GM18505 (cell line): ENCODE measurements around the gene MAD1L1.

Experiments
- ATAC-seq: cut with Tn5 transposase; IDR thresholded peaks from one replicate; pipeline ENCODE4 v1.9.1; 2021; ENCODE audit not compliant: unreplicated experiment
- POLR2A ChIP-seq: IDR thresholded peaks from 4 replicates; pipeline ENCODE4 v1.6.1; 2011; ENCODE audit warnings: borderline replicate concordance; ENCODE audit not compliant: insufficient read depth, insufficient read length; ENCODE audit errors: extremely low read depth

Gene MAD1L1

GRCh38 chr7:1942243-1942940 is 290.4 kb downstream of the MAD1L1 start:
- TF ChIP-seq POLR2A, result no peak
- ATAC-seq, result no peak

- no peak for ATAC-seq
These were observed 291.1 kb downstream of the MAD1L1 start for GRCh38 chr7:1941464-1942242.

DNA sequence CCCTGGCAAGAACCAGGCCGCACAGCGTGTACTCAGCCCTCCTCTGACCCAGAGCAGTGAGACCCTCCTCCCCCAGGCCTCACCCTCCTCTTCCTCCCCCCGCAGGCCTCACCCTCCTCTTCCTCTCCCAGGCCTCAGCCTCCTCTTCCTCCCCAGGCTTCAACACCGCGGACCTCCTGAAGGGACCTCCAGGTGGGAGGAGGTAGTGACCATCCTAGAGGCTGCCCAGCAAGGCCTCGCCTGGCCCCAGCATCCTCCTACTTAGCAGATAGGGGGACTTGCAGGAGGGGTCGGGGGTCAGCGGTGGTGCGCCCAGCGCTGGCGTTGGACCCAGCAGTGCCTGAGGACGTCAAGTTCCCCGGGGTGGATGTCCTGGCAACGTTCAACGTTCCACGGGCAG is 291.9 kb downstream of the MAD1L1 start:
- no peak for TF ChIP-seq POLR2A

More at GRCh38 chr7:1941464-1942242, 291.1 kb downstream of the MAD1L1 start:
- no peak for TF ChIP-seq POLR2A

DNA sequence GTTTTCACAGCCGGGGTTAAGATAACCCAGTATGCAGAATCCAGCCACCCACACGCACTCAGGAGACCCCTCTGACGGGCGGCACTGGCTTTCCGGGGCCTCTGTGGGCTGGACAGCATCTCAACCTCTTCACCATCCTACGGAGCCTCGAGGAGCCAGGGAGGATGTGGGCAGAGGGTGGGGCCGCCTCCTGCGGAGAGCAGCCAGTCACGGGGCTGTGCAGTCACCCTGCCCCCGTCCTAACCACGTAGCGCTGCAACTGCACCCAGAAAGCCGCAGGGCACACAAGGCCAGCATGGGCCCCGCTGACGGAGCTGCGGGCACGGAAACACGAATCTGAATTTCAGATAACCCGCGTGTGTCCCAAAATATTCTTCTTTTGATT is 292.4 kb downstream of the MAD1L1 start:
- peak; percentile 57 for TF ChIP-seq POLR2A
- peak; percentile 86 for ATAC-seq

More for the DNA sequence above, 291.9 kb downstream of the MAD1L1 start:
- ATAC-seq, result peak; percentile 4

- peak; percentile 31 for ATAC-seq
- no peak for TF ChIP-seq POLR2A
These were observed 293.0 kb downstream of the MAD1L1 start for GRCh38 chr7:1939434-1940401.

- TF ChIP-seq POLR2A, result no peak
- no peak for ATAC-seq
These were observed 293.8 kb downstream of the MAD1L1 start for GRCh38 chr7:1938788-1939433.

DNA sequence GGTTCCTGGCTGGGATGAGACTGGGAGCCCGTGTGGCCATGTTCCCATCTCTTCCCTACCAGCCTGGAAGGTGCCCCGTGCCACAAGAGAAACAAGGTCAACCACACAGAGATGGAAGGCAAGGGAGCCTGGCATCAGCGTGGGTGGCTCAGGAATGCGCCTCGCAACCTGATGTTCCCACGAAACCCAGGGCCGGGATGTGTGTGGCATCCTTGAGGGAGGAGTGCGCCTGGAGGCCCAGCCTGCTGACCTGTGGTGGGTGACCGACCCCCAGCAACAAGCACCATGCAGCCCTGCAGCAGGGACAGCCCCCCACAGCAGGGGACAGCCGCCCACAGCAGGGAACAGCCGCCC is 295.5 kb downstream of the MAD1L1 start:
- no peak for TF ChIP-seq POLR2A
- no peak for ATAC-seq

DNA sequence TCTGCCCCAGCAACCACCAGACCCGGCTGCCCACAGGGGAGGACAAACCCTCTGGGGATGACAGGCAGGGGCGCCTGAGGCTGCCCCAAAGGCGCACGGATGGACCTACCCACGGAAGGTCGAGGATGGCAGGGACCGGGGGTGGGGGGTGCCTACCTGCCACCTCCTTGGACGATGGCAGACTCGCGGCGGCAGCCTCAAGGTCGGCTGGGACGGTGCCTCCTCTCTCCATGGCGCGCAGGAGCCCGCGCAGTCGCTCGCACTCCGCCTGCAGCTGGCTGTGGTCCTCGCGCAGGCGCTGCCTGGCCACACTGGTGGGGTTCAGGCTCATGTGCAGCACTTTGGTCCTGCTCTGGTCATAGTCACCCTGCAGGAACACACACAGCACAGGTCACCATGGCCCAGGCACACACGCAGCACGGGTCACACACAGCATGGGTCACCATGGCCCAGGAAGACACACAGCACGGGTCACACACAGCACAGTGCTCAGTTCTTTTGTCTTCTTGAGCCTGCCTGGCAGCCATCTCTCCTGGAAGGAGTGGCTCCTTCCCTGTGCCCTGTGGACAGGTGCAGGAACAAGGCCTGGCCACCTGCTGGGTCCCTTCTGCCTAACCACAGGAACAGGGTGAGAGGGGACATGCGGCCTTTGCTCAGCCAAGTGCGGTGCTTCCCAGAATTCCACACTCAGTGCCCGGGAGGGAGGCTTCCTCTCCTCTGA is 296.1 kb downstream of the MAD1L1 start:
- TF ChIP-seq POLR2A, result no peak
- ATAC-seq, result no peak

- TF ChIP-seq POLR2A, result no peak
- ATAC-seq, result no peak
These were observed 296.8 kb downstream of the MAD1L1 start for GRCh38 chr7:1936006-1936310.

DNA sequence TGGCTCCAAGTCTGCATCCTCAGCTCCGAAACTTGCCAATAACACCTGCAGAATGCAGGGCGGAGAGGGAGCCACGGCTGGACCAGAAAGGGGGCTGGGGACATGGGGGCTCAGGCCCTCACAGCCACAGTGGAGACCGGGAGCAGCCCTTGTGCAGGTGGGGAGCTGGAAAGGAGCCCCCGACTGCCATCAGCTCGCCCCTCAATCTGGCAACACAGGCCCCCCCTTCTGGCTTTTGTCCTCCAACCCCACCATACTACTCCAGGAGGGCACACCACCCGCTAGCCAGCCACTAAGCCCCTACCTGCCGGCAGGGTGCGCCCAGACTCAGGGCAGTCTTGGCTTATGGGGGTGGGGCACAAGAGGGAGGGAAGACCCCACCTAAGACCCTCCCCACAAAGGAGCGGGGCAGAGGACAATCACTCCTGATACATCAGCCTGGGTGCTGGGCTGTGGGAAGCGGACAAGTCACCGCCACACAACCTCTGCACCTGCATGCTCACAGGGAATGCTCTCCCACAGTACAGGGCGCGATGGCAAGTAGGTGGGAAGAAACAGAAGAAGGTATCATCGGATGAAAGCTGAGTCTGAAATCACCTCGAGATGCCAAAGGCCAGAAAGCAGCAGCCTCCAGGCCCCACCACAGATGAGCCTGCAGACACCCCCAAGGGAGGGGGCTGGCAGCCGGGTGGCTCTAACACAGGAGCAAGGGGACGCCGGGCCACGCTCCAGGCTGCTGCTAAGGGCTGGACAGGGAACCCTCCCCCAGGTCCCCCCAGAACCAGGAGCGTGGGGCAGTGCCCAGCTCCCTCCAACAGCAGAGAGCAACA is 297.4 kb downstream of the MAD1L1 start:
- TF ChIP-seq POLR2A, result no peak

GRCh38 chr7:1934756-1935155 is 298.0 kb downstream of the MAD1L1 start:
- no peak for TF ChIP-seq POLR2A
- ATAC-seq, result no peak

More for the DNA sequence above, 297.4 kb downstream of the MAD1L1 start:
- ATAC-seq, result no peak
